ENCODE data around the gene SLC18B1.

SLC18B1 gene

DNA sequence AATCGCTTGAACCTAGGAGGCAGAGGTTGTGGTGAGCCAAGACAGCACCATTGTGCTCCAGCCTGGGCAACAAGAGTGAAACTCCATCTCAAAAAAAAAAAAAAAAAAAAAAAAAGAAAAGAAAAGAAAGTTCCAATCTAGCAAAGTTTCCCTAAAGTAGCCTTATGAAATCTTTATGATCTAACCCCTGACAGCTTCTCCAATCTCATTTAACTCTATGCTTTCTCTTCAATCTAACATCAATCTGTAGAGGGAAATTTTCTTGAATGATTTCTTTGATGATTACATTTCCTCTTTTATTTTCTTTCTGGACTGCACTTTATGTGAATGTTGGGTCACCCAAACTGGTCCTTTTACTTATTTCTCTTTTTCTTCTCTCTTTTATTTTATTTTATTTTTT is 2.2 kb upstream of the SLC18B1 start:
- Histone ChIP-seq H3K4me1 (ENCODE audit: insufficient read depth, poor library complexity, severe bottlenecking) (peaks cover 3% of the 10 kb centered on the region), H3K27me3 (ENCODE audit: insufficient read depth, poor library complexity, severe bottlenecking) (no peaks in the 10 kb centered on the region), H3K27ac (ENCODE audit: poor library complexity, severe bottlenecking) (no peak overlapping the region), H3K36me3 (ENCODE audit: low read depth) (peaks cover 10% of the 10 kb centered on the region), H3K4me3 (ENCODE audit: severe bottlenecking) (no peak overlapping the region), H3K9me3 (ENCODE audit: severe bottlenecking) (no peaks in the 10 kb centered on the region)
- TF ChIP-seq, protein P1, sequence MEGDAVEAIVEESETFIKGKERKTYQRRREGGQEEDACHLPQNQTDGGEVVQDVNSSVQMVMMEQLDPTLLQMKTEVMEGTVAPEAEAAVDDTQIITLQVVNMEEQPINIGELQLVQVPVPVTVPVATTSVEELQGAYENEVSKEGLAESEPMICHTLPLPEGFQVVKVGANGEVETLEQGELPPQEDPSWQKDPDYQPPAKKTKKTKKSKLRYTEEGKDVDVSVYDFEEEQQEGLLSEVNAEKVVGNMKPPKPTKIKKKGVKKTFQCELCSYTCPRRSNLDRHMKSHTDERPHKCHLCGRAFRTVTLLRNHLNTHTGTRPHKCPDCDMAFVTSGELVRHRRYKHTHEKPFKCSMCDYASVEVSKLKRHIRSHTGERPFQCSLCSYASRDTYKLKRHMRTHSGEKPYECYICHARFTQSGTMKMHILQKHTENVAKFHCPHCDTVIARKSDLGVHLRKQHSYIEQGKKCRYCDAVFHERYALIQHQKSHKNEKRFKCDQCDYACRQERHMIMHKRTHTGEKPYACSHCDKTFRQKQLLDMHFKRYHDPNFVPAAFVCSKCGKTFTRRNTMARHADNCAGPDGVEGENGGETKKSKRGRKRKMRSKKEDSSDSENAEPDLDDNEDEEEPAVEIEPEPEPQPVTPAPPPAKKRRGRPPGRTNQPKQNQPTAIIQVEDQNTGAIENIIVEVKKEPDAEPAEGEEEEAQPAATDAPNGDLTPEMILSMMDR (IDR thresholded peaks at IDR 0.05; ENCODE audit: poor library complexity, severe bottlenecking) = no peak
- no peak for DNase-seq (ENCODE audit: low spot score)
- no peak for ATAC-seq (ENCODE audit: low read depth)

- ATAC-seq (ENCODE audit: low read depth) = peak; percentile 88
- DNase-seq (ENCODE audit: low spot score) = no peak
- H3K27ac ChIP-seq (ENCODE audit: poor library complexity, severe bottlenecking) = no peak overlapping the region
- peaks cover 3% of the 10 kb centered on the region for H3K4me1 ChIP-seq (ENCODE audit: insufficient read depth, poor library complexity, severe bottlenecking)
- no peaks in the 10 kb centered on the region for H3K9me3 ChIP-seq (ENCODE audit: severe bottlenecking)
- peak overlapping the region; percentile 65 for H3K4me3 ChIP-seq (ENCODE audit: severe bottlenecking)
- H3K36me3 ChIP-seq (ENCODE audit: low read depth) = peaks cover 14% of the 10 kb centered on the region
- H3K27me3 ChIP-seq (ENCODE audit: insufficient read depth, poor library complexity, severe bottlenecking) = no peaks in the 10 kb centered on the region
- TF ChIP-seq, protein P1 (IDR thresholded peaks at IDR 0.05; ENCODE audit: poor library complexity, severe bottlenecking) = no peak
Observed at GRCh38 chr6:132798869-132799538, 567 bp upstream of the SLC18B1 start.

DNA sequence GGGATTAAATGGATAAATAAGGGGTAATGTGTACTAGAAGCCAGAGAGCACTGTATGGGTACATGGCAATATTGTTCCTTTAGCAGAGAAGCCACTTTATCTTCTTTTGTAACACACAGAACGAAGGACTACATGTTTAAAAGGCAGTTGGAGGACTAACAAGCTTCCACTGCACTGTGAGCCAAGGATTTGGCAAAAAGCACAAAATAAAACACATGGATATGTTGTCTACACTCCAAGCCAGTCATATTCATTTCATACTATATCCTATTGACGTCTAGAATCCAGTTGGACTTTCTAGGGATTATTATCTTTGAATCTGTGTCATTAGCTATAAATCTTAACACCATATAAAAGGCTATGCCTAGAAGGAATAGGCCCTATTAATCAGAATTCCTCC is 3.0 kb downstream of the SLC18B1 start:
- DNase-seq (ENCODE audit: low spot score) (no peak), ATAC-seq (ENCODE audit: low read depth) (no peak)
- TF ChIP-seq, protein P1 (IDR thresholded peaks at IDR 0.05; ENCODE audit: poor library complexity, severe bottlenecking) = no peak
- Histone ChIP-seq H3K36me3 (ENCODE audit: low read depth) (peaks cover 27% of the 10 kb centered on the region), H3K9me3 (ENCODE audit: severe bottlenecking) (no peaks in the 10 kb centered on the region), H3K27ac (ENCODE audit: poor library complexity, severe bottlenecking) (no peak overlapping the region), H3K4me3 (ENCODE audit: severe bottlenecking) (no peak overlapping the region), H3K27me3 (ENCODE audit: insufficient read depth, poor library complexity, severe bottlenecking) (no peaks in the 10 kb centered on the region), H3K4me1 (ENCODE audit: insufficient read depth, poor library complexity, severe bottlenecking) (peaks cover 3% of the 10 kb centered on the region)

DNA sequence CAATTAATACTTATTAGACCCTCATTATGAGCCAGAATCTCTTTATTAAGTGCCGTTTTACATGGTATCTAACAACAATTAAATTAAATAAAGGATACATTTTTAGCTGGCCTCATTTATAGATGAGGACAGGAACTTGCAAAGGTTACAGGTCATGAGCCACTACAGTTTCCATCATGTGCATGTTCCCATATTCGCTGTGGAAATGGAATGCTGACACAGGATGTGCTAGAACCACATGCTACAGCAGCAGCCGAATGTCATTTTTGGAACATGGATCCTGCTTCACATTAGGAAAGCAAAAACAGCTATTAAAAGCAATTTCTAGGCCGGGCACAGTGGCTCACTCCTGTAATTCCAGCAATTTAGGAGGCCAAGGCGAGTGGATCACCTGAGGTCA is 5.9 kb downstream of the SLC18B1 start:
- H3K9me3 ChIP-seq (ENCODE audit: severe bottlenecking) = no peaks in the 10 kb centered on the region
- H3K27ac ChIP-seq (ENCODE audit: poor library complexity, severe bottlenecking) = no peak overlapping the region
- TF ChIP-seq, protein P1 (IDR thresholded peaks at IDR 0.05; ENCODE audit: poor library complexity, severe bottlenecking) = no peak
- H3K36me3 ChIP-seq (ENCODE audit: low read depth) = peaks cover 44% of the 10 kb centered on the region
- no peak overlapping the region for H3K4me3 ChIP-seq (ENCODE audit: severe bottlenecking)
- no peaks in the 10 kb centered on the region for H3K27me3 ChIP-seq (ENCODE audit: insufficient read depth, poor library complexity, severe bottlenecking)
- peaks cover 3% of the 10 kb centered on the region for H3K4me1 ChIP-seq (ENCODE audit: insufficient read depth, poor library complexity, severe bottlenecking)
- no peak for DNase-seq (ENCODE audit: low spot score)
- ATAC-seq (ENCODE audit: low read depth) = no peak

DNA sequence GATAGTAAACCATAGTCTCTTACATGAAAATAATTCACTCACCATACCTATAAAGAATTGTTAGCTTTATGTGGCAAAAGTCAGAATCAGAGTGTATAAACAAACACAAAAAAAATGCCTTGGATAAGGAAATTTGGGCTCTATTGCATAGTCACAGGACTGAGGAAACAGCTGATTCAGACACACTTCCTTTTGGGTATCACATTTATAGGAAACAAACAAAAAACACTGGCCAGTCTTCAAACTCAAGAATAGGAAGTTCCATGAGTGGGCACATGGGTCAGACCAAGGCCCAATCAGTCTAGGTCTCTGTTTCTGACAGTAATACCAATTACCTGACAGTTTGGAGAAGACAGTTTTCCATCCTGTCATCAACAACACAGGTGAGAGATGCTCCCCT is 8.0 kb downstream of the SLC18B1 start:
- H3K4me3 ChIP-seq (ENCODE audit: severe bottlenecking) = no peak overlapping the region
- H3K9me3 ChIP-seq (ENCODE audit: severe bottlenecking) = no peaks in the 10 kb centered on the region
- H3K27ac ChIP-seq (ENCODE audit: poor library complexity, severe bottlenecking) = no peak overlapping the region
- no peak for DNase-seq (ENCODE audit: low spot score)
- ATAC-seq (ENCODE audit: low read depth) = no peak
- peaks cover 32% of the 10 kb centered on the region for H3K36me3 ChIP-seq (ENCODE audit: low read depth)
- no peaks in the 10 kb centered on the region for H3K27me3 ChIP-seq (ENCODE audit: insufficient read depth, poor library complexity, severe bottlenecking)
- TF ChIP-seq, protein P1 (IDR thresholded peaks at IDR 0.05; ENCODE audit: poor library complexity, severe bottlenecking) = no peak
- no peaks in the 10 kb centered on the region for H3K4me1 ChIP-seq (ENCODE audit: insufficient read depth, poor library complexity, severe bottlenecking)

Data from RWPE2 (cell line).